K562 (cell line): Measurements from ENCODE around the gene ANKRD10. TPM values are rescaled to one million over a fixed set of nuclear protein-coding genes. Genes with fewer than 3 reads are reported as not detected.

ENCODE experiments used
- BRF2 ChIP-seq: IDR thresholded peaks from 3 replicates; pipeline ENCODE4 v1.6.1; 2011; ENCODE audit warnings: borderline replicate concordance, mild to moderate bottlenecking; ENCODE audit not compliant: insufficient read length, insufficient read depth
- CBX1 ChIP-seq: sonication (generic); IDR thresholded peaks from 2 replicates; pipeline ENCODE4 v1.6.1; 2016; ENCODE audit warnings: antibody characterized with exemption, low read depth, mild to moderate bottlenecking
- FOXA1 ChIP-seq: fragments of 450-650 bp; IDR thresholded peaks from 2 replicates; pipeline ENCODE4 v1.6.1; 2016; ENCODE audit warnings: mild to moderate bottlenecking, borderline replicate concordance
- PHF20 ChIP-seq: fragments of 450-650 bp; IDR thresholded peaks from 2 replicates; pipeline ENCODE4 v1.6.1; 2018; ENCODE audit not compliant: partially characterized antibody
- PPARD ChIP-seq: fragments of 250-450 bp; sonication (Bioruptor Pico); IDR thresholded peaks from 2 replicates; pipeline ENCODE4 v1.8.0; 2022; ENCODE audit warnings: inconsistent platforms, mild to moderate bottlenecking, moderate library complexity
- PRMT5 ChIP-seq: sonication (generic); formaldehyde crosslinking; IDR thresholded peaks from 2 replicates; pipeline ENCODE4 v1.5.0; 2020; ENCODE audit warnings: missing genetic modification reagents
- RFX1 ChIP-seq: fragments of 450-650 bp; IDR thresholded peaks from 2 replicates; pipeline ENCODE4 v1.6.1; 2016; ENCODE audit warnings: mild to moderate bottlenecking, moderate library complexity
- SIN3A ChIP-seq, 2 experiments: fragments of 150-350 bp in 1 of 2; IDR thresholded peaks; 2 replicates each; pipeline ENCODE4 v1.6.1; 2011 to 2016; ENCODE audit warnings: borderline replicate concordance in 2 of 2, low read depth in 2 of 2, low read length in 2 of 2, mild to moderate bottlenecking in 2 of 2, moderate library complexity in 2 of 2; ENCODE audit not compliant: control insufficient read depth in 1 of 2
- SMAD3 ChIP-seq: fragments of 450-650 bp; formaldehyde crosslinking; conservative IDR thresholded peaks from 2 replicates; pipeline ENCODE4 v1.4.0; 2020; ENCODE audit warnings: mild to moderate bottlenecking
- TSHZ1 ChIP-seq: fragments of 250-450 bp; sonication (Bioruptor Pico); IDR thresholded peaks from 2 replicates; pipeline ENCODE4 v1.4.0; 2020; ENCODE audit warnings: mild to moderate bottlenecking, moderate library complexity
- XRCC4 ChIP-seq: IDR thresholded peaks from one replicate; pipeline ENCODE4 v1.6.1; 2011; ENCODE audit not compliant: insufficient read depth, insufficient read length; ENCODE audit errors: extremely low read depth
- ZNF316 ChIP-seq: fragments of 450-650 bp; IDR thresholded peaks from 2 replicates; pipeline ENCODE4 v1.6.1; 2016
- ZNF830 ChIP-seq: fragments of 250-450 bp; sonication (Bioruptor Pico); IDR thresholded peaks from 2 replicates; pipeline ENCODE4 v1.5.0; 2021; ENCODE audit warnings: mild to moderate bottlenecking
- polyA plus RNA-seq, 8 experiments: library from polyadenylated mRNA; depleted of rRNA in 4 of 8; stranded (reverse) in 5 of 8; unstranded in 3 of 8; fragments of >200 nt; fragmentation: Nextera tagmentation in 2 of 8; fragmentation: Illumina TruSeq in 1 of 8; extraction: Ambion mirVana in 2 of 8; extraction: Trizol in 1 of 8; gene quantifications; 2 replicates each; pipeline versions ENCODE4 v1.2.1 to v1.2.3, GENCODE V29; 2011 to 2014; ENCODE audit warnings: inconsistent platforms in 1 of 8, missing spikeins in 1 of 8
- total RNA-seq, 7 experiments: library from RNA; depleted of rRNA in 6 of 7; stranded (reverse); fragments of >200 nt in 6 of 7; fragmentation: Illumina TruSeq in 2 of 7; extraction: Trizol in 2 of 7; gene quantifications; 2 replicates each; pipeline versions ENCODE4 v1.2.1 to v1.2.3, GENCODE V29; 2011 to 2021; ENCODE audit warnings: low replicate concordance in 1 of 7
- TF ChIP-seq, protein P1 (sequence below): fragments of 450-650 bp; IDR thresholded peaks from 2 replicates; pipeline ENCODE4 v1.6.1; 2017; ENCODE audit warnings: antibody characterized with exemption, mild to moderate bottlenecking
- TF ChIP-seq, protein P2 (sequence below): fragments of 250-450 bp; sonication (Bioruptor Pico); IDR thresholded peaks from 2 replicates; pipeline ENCODE4 v1.8.0; 2022; ENCODE audit warnings: moderate library complexity, mild to moderate bottlenecking, inconsistent platforms

The ANKRD10 gene
- total and polyA plus RNA-seq, 9 of the 15 experiments (the other 6 are each of a cell fraction or from before 2014, with no cell fraction given): 21.7 to 183 (median 45.0) TPM

DNA sequence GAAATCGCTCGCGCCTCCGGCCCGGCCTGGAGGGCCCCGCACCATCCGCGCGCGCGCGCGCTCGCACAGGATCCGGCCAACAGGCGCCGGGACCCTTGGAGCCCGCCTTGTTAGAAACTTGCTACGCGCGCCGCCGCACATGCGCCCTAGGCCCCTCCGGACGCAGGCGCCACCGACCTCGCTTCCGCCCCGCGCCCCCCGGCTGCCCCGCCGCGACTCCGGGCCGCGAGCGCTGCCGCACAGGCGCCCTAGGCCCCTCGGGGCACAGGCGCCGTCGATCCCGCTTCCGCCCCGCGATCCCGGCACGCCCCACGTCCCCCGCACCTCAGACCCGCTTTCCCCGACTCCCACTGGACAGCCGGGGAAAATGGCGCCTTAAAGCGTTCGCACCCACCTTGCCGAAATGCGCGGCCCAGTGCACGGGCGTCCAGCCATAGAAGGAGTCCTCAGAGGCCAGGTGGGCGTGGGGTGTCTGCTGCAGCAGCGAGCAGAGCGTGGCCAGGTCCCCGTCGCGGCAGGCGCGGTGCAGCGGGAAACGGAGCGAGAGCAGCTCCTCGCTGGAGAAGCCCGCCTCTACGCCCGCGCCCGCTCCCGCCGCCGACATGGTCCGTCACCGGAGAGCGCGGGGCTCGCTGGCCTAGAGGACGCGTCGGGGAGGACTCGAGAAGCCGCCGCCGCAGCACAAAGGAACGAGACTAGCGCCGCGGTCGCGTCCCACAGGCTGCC lies 375 bp downstream of the ANKRD10 start (continued):
- TF ChIP-seq TSHZ1 (no peak), SMAD3 (no peak), PRMT5 (no peak), CBX1 (no peak), SIN3A (IDR thresholded peaks at IDR 0.05; ENCODE audit: borderline replicate concordance in 2 of 2, control insufficient read depth in 1 of 2, low read depth in 2 of 2, low read length in 2 of 2) (peak in 1 of 2 experiments; percentile 32; a peak in 1 of 4 replicates), RFX1 (no peak), PHF20 (peak; percentile 30), FOXA1 (no peak), BRF2 (no peak), ZNF316 (no peak), XRCC4 (no peak), PPARD (no peak), ZNF830 (CRISPR knock-in tag) (no peak)
- TF ChIP-seq, protein P1, sequence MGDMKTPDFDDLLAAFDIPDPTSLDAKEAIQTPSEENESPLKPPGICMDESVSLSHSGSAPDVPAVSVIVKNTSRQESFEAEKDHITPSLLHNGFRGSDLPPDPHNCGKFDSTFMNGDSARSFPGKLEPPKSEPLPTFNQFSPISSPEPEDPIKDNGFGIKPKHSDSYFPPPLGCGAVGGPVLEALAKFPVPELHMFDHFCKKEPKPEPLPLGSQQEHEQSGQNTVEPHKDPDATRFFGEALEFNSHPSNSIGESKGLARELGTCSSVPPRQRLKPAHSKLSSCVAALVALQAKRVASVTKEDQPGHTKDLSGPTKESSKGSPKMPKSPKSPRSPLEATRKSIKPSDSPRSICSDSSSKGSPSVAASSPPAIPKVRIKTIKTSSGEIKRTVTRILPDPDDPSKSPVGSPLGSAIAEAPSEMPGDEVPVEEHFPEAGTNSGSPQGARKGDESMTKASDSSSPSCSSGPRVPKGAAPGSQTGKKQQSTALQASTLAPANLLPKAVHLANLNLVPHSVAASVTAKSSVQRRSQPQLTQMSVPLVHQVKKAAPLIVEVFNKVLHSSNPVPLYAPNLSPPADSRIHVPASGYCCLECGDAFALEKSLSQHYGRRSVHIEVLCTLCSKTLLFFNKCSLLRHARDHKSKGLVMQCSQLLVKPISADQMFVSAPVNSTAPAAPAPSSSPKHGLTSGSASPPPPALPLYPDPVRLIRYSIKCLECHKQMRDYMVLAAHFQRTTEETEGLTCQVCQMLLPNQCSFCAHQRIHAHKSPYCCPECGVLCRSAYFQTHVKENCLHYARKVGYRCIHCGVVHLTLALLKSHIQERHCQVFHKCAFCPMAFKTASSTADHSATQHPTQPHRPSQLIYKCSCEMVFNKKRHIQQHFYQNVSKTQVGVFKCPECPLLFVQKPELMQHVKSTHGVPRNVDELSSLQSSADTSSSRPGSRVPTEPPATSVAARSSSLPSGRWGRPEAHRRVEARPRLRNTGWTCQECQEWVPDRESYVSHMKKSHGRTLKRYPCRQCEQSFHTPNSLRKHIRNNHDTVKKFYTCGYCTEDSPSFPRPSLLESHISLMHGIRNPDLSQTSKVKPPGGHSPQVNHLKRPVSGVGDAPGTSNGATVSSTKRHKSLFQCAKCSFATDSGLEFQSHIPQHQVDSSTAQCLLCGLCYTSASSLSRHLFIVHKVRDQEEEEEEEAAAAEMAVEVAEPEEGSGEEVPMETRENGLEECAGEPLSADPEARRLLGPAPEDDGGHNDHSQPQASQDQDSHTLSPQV: no peak
- TF ChIP-seq, protein P2, sequence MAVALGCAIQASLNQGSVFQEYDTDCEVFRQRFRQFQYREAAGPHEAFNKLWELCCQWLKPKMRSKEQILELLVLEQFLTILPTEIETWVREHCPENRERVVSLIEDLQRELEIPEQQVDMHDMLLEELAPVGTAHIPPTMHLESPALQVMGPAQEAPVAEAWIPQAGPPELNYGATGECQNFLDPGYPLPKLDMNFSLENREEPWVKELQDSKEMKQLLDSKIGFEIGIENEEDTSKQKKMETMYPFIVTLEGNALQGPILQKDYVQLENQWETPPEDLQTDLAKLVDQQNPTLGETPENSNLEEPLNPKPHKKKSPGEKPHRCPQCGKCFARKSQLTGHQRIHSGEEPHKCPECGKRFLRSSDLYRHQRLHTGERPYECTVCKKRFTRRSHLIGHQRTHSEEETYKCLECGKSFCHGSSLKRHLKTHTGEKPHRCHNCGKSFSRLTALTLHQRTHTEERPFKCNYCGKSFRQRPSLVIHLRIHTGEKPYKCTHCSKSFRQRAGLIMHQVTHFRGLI (CRISPR knock-in tag): no peak
